Measurements from ENCODE around the gene SLC5A4. TPM values are rescaled to one million over a fixed set of nuclear protein-coding genes. Genes with fewer than 3 reads are reported as not detected.

SLC5A4 gene
- total and polyA plus RNA-seq, 4 donors = 0.03 to 0.75 (median 0.19) TPM

DNA sequence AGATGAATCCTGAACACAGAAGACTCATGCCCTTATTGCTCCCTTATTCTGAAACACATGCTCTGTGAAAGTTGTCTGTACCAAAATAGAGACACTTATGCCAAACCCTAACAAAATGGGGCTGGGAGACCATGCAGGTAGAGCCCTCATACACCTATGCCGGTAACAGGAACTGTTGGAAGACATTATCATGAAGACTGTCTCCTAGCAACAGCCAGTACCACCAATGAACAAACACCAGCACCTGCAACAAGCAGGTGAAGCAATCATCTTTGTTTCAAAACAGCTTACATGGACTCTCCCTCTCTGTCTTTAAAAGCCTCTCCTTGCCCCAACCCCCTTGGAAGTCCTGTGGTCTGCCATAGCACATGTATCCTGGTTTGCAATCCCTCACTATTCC lies 17.2 kb downstream of the SLC5A4 start:
- peaks cover 1 to 9% (median 7%) of the 10 kb centered on the region in 4 donors for H3K4me1 ChIP-seq (ENCODE audit: control insufficient read depth in 4 of 4, insufficient read depth in 4 of 4, low read length in 3 of 4)
- no peak overlapping the region for H3K27ac ChIP-seq (ENCODE audit: low read depth in 1 of 2, low read length in 2 of 2)
- no peak overlapping the region for H3K9ac ChIP-seq (ENCODE audit: low read depth in 1 of 2, low read length in 2 of 2)
- TF ChIP-seq YY1 (IDR thresholded peaks at IDR 0.05) = no peak
- no peak for TF ChIP-seq FOXA2 (IDR thresholded peaks at IDR 0.05)
- TF ChIP-seq, protein P1, sequence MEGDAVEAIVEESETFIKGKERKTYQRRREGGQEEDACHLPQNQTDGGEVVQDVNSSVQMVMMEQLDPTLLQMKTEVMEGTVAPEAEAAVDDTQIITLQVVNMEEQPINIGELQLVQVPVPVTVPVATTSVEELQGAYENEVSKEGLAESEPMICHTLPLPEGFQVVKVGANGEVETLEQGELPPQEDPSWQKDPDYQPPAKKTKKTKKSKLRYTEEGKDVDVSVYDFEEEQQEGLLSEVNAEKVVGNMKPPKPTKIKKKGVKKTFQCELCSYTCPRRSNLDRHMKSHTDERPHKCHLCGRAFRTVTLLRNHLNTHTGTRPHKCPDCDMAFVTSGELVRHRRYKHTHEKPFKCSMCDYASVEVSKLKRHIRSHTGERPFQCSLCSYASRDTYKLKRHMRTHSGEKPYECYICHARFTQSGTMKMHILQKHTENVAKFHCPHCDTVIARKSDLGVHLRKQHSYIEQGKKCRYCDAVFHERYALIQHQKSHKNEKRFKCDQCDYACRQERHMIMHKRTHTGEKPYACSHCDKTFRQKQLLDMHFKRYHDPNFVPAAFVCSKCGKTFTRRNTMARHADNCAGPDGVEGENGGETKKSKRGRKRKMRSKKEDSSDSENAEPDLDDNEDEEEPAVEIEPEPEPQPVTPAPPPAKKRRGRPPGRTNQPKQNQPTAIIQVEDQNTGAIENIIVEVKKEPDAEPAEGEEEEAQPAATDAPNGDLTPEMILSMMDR (IDR thresholded peaks at IDR 0.05; ENCODE audit: low read depth, low read length, missing input control) = no peak
- TF ChIP-seq EGR1 (IDR thresholded peaks at IDR 0.05; ENCODE audit: low read depth in 2 of 2) = no peak
- no peak for TF ChIP-seq HNF4A (conservative IDR thresholded peaks at IDR 0.05)
- TF ChIP-seq, protein P2, sequence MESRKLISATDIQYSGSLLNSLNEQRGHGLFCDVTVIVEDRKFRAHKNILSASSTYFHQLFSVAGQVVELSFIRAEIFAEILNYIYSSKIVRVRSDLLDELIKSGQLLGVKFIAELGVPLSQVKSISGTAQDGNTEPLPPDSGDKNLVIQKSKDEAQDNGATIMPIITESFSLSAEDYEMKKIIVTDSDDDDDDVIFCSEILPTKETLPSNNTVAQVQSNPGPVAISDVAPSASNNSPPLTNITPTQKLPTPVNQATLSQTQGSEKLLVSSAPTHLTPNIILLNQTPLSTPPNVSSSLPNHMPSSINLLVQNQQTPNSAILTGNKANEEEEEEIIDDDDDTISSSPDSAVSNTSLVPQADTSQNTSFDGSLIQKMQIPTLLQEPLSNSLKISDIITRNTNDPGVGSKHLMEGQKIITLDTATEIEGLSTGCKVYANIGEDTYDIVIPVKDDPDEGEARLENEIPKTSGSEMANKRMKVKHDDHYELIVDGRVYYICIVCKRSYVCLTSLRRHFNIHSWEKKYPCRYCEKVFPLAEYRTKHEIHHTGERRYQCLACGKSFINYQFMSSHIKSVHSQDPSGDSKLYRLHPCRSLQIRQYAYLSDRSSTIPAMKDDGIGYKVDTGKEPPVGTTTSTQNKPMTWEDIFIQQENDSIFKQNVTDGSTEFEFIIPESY (IDR thresholded peaks at IDR 0.05) = no peak
- no peak for TF ChIP-seq JUND (IDR thresholded peaks at IDR 0.05)
- TF ChIP-seq, protein P3, sequence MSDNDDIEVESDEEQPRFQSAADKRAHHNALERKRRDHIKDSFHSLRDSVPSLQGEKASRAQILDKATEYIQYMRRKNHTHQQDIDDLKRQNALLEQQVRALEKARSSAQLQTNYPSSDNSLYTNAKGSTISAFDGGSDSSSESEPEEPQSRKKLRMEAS (IDR thresholded peaks at IDR 0.05) = no peak
- no peak for TF ChIP-seq HNF4G (IDR thresholded peaks at IDR 0.05)
- H3K4me3 ChIP-seq (ENCODE audit: low read depth in 1 of 3, low read length in 3 of 3) = no peak overlapping the region
- no peaks in the 10 kb centered on the region for H3K9me3 ChIP-seq (ENCODE audit: control insufficient read depth in 4 of 4, low read length in 3 of 4)
- WGBS = 57% methylated on average over 1 of the region's 1 CpG
- no peaks in the 10 kb centered on the region for H3K36me3 ChIP-seq (ENCODE audit: control insufficient read depth in 4 of 4, insufficient read depth in 3 of 4, low read depth in 1 of 4, low read length in 3 of 4)
- DNase-seq (ENCODE audit: low spot score) = no peak
- no peaks in the 10 kb centered on the region for H3K27me3 ChIP-seq (ENCODE audit: control insufficient read depth in 4 of 4, insufficient read depth in 4 of 4, low read length in 3 of 4)

DNA sequence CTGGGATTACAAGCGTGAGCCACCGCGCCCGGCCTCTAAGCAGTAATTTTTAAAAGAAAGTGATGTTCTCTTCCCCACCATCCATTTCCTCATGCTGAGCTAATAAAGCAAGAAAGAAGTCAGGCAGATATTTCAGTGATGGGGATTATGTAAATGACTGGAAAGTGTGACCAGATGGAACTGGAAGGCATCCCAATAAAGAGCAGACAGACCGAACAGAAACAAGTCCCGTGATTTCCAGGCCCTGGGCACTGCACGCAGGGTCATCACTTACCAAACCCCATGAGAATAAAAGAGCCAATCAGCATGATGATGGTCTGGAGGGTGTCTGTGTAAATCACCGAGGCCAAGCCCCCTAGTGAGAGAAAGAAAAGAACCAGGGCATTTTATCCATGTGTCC lies 18.2 kb downstream of the SLC5A4 start:
- Histone ChIP-seq H3K9ac (ENCODE audit: low read depth in 1 of 2, low read length in 2 of 2) (no peak overlapping the region), H3K4me3 (ENCODE audit: low read depth in 1 of 3, low read length in 3 of 3) (no peak overlapping the region), H3K27ac (ENCODE audit: low read depth in 1 of 2, low read length in 2 of 2) (no peak overlapping the region), H3K4me1 (ENCODE audit: control insufficient read depth in 4 of 4, insufficient read depth in 4 of 4, low read length in 3 of 4) (peaks cover 1 to 9% (median 7%) of the 10 kb centered on the region in 4 donors), H3K36me3 (ENCODE audit: control insufficient read depth in 4 of 4, insufficient read depth in 3 of 4, low read depth in 1 of 4, low read length in 3 of 4) (no peaks in the 10 kb centered on the region), H3K27me3 (ENCODE audit: control insufficient read depth in 4 of 4, insufficient read depth in 4 of 4, low read length in 3 of 4) (no peaks in the 10 kb centered on the region), H3K9me3 (ENCODE audit: control insufficient read depth in 4 of 4, low read length in 3 of 4) (no peaks in the 10 kb centered on the region)
- DNase-seq (ENCODE audit: low spot score) = no peak
- no peak for TF ChIP-seq EGR1 (IDR thresholded peaks at IDR 0.05; ENCODE audit: low read depth in 2 of 2)
- no peak for TF ChIP-seq NR2F2 (IDR thresholded peaks at IDR 0.05)
- TF ChIP-seq, protein P4, sequence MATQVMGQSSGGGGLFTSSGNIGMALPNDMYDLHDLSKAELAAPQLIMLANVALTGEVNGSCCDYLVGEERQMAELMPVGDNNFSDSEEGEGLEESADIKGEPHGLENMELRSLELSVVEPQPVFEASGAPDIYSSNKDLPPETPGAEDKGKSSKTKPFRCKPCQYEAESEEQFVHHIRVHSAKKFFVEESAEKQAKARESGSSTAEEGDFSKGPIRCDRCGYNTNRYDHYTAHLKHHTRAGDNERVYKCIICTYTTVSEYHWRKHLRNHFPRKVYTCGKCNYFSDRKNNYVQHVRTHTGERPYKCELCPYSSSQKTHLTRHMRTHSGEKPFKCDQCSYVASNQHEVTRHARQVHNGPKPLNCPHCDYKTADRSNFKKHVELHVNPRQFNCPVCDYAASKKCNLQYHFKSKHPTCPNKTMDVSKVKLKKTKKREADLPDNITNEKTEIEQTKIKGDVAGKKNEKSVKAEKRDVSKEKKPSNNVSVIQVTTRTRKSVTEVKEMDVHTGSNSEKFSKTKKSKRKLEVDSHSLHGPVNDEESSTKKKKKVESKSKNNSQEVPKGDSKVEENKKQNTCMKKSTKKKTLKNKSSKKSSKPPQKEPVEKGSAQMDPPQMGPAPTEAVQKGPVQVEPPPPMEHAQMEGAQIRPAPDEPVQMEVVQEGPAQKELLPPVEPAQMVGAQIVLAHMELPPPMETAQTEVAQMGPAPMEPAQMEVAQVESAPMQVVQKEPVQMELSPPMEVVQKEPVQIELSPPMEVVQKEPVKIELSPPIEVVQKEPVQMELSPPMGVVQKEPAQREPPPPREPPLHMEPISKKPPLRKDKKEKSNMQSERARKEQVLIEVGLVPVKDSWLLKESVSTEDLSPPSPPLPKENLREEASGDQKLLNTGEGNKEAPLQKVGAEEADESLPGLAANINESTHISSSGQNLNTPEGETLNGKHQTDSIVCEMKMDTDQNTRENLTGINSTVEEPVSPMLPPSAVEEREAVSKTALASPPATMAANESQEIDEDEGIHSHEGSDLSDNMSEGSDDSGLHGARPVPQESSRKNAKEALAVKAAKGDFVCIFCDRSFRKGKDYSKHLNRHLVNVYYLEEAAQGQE (IDR thresholded peaks at IDR 0.05) = no peak
- TF ChIP-seq, protein P5, sequence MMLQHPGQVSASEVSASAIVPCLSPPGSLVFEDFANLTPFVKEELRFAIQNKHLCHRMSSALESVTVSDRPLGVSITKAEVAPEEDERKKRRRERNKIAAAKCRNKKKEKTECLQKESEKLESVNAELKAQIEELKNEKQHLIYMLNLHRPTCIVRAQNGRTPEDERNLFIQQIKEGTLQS (IDR thresholded peaks at IDR 0.05) = no peak
- TF ChIP-seq YY1 (IDR thresholded peaks at IDR 0.05) = no peak
- no peak for TF ChIP-seq RXRA (IDR thresholded peaks at IDR 0.05)
- no peak for TF ChIP-seq SP1 (IDR thresholded peaks at IDR 0.05)
- TF ChIP-seq RAD21 (IDR thresholded peaks at IDR 0.05) = no peak
- TF ChIP-seq, protein P2 (IDR thresholded peaks at IDR 0.05) = no peak
- TF ChIP-seq FOXA2 (IDR thresholded peaks at IDR 0.05) = no peak
- no peak for TF ChIP-seq GABPA (IDR thresholded peaks at IDR 0.05 in 1 of 2, conservative IDR thresholded peaks at IDR 0.05 in 1 of 2)
- no peak for TF ChIP-seq HNF4A (conservative IDR thresholded peaks at IDR 0.05)
- no peak for TF ChIP-seq HNF4G (IDR thresholded peaks at IDR 0.05)
- WGBS = 89% methylated on average over 8 of the region's 8 CpGs

Measured in liver (tissue), 9 donors.